Suprapubic skin (tissue), 3 donors: Measurements from ENCODE around the gene PDE6H.

Experiments
- EP300 ChIP-seq: sonication (generic); formaldehyde crosslinking; IDR thresholded peaks from one replicate; pipeline ENCODE4 v1.6.1; 2017; ENCODE audit warnings: antibody characterized with exemption
- POLR2A ChIP-seq, 2 donors: fragments of 450-650 bp; IDR thresholded peaks; one replicate each; pipeline ENCODE4 v1.6.1; 2017; ENCODE audit warnings: antibody characterized with exemption in 2 of 2, mild to moderate bottlenecking in 2 of 2, moderate library complexity in 2 of 2
- TF ChIP-seq, protein P1 (sequence below), 2 donors: fragments of 200-600 bp in 1 of 2; fragments of 450-650 bp in 1 of 2; sonication (generic) in 1 of 2; IDR thresholded peaks; one replicate each; pipeline ENCODE4 v1.5.1; 2016 to 2019; ENCODE audit warnings: antibody characterized with exemption in 2 of 2, mild to moderate bottlenecking in 1 of 2, moderate library complexity in 1 of 2

DNA sequence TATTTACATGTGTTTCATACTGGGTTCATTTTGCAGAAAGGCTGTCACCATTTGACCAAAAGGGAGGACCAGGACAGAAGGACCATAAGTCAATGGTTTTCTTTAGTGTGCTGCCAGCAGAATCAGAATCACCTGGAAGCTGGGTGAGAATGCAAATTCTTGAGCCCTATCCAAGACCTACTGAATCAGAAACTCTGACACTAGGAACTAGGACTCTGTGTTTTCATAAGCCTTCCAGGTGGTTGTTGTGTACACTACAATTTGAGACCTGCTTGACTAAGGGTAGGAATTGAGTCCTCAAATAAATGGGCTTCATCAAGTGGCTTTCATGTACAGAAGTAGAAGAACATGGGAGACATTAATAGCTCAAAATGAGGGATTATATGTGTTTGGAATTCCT is 32.2 kb downstream of the PDE6H start:
- TF ChIP-seq, protein P1, sequence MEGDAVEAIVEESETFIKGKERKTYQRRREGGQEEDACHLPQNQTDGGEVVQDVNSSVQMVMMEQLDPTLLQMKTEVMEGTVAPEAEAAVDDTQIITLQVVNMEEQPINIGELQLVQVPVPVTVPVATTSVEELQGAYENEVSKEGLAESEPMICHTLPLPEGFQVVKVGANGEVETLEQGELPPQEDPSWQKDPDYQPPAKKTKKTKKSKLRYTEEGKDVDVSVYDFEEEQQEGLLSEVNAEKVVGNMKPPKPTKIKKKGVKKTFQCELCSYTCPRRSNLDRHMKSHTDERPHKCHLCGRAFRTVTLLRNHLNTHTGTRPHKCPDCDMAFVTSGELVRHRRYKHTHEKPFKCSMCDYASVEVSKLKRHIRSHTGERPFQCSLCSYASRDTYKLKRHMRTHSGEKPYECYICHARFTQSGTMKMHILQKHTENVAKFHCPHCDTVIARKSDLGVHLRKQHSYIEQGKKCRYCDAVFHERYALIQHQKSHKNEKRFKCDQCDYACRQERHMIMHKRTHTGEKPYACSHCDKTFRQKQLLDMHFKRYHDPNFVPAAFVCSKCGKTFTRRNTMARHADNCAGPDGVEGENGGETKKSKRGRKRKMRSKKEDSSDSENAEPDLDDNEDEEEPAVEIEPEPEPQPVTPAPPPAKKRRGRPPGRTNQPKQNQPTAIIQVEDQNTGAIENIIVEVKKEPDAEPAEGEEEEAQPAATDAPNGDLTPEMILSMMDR (IDR thresholded peaks at IDR 0.05): no peak
- TF ChIP-seq EP300: no peak
- TF ChIP-seq POLR2A (IDR thresholded peaks at IDR 0.05): no peak
